Upper lobe of left lung (tissue), 4 donors: ENCODE measurements around the gene PGS1.

Source experiments
- POLR2A ChIP-seq, 4 donors: fragments of 450-650 bp; IDR thresholded peaks; one replicate each; pipeline ENCODE4 v1.5.1; 2016 to 2017; ENCODE audit warnings: antibody characterized with exemption in 4 of 4, mild to moderate bottlenecking in 2 of 4
- POLR2AphosphoS5 ChIP-seq, 2 donors: sonication (generic); formaldehyde crosslinking; IDR thresholded peaks; one replicate each; pipeline ENCODE4 v1.5.1; 2017; ENCODE audit warnings: antibody characterized with exemption in 2 of 2
- TF ChIP-seq, protein P1 (sequence below), 6 experiments: fragments of 450-650 bp in 4 of 6; fragments of 200-600 bp in 2 of 6; sonication (generic) in 2 of 6; IDR thresholded peaks; one replicate each; pipeline ENCODE4 v1.5.1; 2016 to 2019; ENCODE audit warnings: antibody characterized with exemption in 6 of 6

DNA sequence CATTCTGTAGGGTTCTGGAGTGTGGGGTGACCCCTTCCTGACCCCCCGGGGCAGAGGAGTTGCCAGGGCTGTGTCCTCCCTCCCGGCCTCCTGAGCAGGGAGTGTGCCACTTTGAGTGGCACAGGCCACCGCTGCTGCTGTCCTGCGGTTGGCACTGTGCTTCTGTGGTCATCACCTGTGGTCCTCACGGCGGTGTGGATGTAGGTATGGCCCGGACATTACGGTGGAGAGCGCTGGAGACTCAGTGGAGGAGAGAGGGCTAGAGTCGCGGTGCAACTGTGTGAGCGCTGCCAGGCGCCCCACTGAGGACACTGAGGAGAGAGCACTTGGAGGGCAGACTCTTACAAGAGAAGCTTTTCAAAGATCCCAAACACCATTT lies 39.1 kb downstream of the PGS1 start:
- TF ChIP-seq POLR2A (IDR thresholded peaks at IDR 0.05), result no peak
- TF ChIP-seq, protein P1, sequence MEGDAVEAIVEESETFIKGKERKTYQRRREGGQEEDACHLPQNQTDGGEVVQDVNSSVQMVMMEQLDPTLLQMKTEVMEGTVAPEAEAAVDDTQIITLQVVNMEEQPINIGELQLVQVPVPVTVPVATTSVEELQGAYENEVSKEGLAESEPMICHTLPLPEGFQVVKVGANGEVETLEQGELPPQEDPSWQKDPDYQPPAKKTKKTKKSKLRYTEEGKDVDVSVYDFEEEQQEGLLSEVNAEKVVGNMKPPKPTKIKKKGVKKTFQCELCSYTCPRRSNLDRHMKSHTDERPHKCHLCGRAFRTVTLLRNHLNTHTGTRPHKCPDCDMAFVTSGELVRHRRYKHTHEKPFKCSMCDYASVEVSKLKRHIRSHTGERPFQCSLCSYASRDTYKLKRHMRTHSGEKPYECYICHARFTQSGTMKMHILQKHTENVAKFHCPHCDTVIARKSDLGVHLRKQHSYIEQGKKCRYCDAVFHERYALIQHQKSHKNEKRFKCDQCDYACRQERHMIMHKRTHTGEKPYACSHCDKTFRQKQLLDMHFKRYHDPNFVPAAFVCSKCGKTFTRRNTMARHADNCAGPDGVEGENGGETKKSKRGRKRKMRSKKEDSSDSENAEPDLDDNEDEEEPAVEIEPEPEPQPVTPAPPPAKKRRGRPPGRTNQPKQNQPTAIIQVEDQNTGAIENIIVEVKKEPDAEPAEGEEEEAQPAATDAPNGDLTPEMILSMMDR (IDR thresholded peaks at IDR 0.05), result no peak
- TF ChIP-seq POLR2AphosphoS5 (IDR thresholded peaks at IDR 0.05), result no peak
